Measurements from ENCODE around the gene TAF4B.
"Not testable (repeated sequence)": the region's sequence is repeated elsewhere in the genome, so short reads cannot be mapped to it uniquely, and the experiment has no call there.

The TAF4B gene

DNA sequence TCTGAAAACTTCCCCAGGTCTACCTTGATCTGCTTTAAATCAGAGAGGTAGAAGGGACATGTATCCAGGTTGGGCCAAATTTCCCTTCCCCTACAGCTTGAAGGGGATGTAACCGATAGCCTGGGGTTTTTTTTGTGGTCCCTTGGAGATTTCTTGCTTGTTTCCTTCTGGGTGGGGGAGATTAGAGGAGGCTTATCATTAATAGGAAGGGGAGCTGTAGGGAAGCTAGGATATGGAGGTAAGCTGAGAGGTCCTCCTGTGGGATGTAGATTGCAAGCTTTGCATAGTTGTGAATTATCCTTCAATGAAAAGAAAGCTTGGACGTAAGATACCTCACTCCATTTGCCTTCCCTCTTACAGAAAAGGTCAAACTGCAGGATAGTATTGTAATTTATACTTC, 11.1 kb downstream of the TAF4B start:
- DNase-seq, result not testable (repeated sequence)

DNA sequence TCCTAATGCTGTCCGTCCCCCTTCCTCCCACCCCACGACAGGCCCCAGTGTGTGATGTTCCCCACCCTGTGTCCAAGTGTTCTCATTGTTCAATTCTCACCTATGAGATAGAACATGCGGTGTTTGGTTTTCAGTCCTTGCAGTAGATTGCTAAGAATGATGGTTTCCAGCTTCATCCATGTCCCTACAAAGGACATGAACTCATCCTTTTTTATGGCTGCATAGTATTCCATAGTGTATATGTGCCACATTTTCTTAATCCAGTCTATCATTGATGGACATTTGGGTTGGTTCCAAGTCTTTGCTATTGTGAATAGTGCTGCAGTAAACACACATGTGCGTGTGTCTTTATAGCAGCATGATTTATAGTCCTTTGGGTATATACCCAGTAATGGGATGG, 12.5 kb downstream of the TAF4B start:
- not testable (repeated sequence) for DNase-seq

DNA sequence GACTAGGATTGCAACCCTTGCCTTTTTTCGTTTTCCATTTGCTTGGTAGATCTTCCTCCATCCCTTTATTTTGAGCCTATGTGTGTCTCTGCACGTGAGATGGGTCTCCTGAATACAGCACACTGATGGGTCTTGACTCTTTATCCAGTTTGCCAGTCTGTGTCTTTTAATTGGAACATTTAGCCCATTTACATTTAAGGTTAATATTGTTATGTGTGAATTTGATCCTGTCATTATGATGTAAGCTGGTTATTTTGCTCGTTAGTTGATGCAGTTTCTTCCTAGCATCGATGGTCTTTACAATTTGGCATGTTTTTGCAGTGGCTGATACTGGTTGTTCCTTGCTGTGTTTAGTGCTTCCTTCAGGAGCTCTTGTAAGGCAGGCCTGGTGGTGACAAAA, 16.1 kb downstream of the TAF4B start:
- not testable (repeated sequence) for DNase-seq

DNA sequence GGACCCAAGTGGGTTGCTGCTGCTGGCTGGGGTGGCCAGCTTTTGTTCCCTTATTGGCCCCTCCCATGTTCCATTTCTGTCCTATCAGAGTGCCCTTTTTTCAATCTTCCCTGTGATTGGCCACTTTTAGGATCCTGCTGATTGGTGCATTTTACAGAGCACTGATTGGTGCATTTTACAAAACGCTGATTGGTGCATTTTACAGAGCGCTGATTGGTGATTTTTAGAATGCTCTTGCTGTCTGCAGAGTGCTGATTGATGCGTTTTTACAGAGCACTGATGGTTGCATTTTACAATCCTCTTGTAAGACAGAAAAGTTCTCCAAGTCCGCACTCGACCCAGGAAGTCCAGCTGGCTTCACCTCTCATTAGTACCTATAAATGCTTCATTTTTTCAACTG, 19.2 kb downstream of the TAF4B start:
- DNase-seq, result not testable (repeated sequence)

GRCh38 chr18:26252411-26252810, 26.2 kb downstream of the TAF4B start:
- no peak for DNase-seq

DNA sequence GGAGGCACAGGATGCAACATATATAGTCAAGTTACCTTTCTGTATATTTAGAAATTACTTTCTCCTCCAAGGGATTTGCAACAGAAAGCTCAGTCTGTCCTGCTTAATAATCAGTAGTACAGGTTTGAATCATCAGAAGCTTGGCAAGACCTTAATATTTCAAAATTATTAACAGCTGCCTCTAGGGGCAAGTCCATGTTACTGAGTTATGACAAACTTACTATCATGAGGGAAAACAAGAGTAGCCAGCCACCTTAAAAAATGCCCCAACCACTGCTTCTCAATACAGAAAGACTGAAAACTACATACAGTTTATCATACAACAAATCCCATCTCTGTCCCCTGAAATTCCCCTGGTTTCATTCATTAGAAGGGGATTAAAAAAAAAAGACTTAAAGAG, 28.6 kb downstream of the TAF4B start:
- not testable (repeated sequence) for DNase-seq

DNA sequence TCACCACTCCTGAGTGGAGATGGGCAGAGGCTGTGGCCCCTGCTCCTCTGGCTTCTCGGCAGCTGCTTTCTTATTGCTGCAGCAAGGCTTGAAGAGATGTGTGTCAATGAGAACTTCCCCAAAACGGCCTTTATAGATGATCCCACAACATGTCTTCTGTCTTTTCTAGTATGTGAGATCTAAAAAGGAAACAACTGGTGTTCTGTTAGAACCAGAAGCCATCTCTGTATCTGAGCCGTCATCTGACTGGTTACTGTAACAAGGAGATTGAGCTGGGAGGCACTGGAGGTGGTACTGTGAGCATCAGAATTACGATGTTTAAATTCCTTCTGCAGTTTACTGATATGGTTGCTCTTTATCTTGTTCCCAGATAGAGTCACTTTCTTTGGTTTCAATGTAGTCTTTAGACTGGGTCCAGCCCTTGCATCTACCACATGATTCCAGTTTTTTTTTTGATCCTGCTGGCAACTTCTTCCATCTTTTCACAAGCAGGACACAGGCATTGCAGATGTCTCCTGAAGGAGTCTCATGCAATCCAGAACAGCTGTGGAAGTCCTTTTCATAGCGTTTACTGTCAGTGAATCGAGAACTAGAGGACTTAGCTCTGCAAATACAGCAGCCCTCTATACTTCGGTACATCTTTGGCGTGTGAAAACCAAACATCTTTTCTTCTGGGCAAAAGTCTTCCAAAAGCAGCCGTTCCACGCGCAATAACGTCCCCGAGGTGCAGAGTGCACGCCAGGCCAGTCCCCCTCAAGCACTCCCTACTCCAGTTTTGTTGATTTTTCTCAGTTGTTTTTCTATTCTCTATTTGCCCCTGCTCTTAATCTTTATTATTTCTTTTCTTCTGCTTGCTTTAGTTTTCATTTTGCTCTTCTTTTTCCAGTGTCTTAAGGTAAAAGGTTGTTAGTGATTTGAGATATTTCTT, 29.7 kb downstream of the TAF4B start:
- peak; percentile 19 to 37 (median 27) for DNase-seq

- DNase-seq, result no peak
Measured at GRCh38 chr18:26258711-26259110, 32.5 kb downstream of the TAF4B start.

DNA sequence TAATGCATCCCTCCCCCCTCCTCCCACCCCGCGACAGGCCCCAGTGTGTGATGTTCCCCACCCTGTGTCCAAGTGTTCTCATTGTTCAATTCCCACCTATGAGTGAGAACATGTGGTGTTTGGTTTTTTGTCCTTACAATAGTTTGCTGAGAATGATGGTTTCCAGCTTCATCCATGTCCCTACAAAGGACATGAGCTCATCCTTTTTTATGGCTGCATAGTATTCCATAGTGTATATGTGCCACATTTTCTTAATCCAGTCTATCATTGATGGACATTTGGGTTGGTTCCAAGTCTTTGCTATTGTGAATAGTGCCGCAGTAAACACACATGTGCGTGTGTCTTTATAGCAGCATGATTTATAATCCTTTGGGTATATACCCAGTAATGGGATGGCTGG, 33.2 kb downstream of the TAF4B start:
- DNase-seq, result not testable (repeated sequence)

GRCh38 chr18:26262156-26262555, 35.9 kb downstream of the TAF4B start:
- no peak for DNase-seq

DNA sequence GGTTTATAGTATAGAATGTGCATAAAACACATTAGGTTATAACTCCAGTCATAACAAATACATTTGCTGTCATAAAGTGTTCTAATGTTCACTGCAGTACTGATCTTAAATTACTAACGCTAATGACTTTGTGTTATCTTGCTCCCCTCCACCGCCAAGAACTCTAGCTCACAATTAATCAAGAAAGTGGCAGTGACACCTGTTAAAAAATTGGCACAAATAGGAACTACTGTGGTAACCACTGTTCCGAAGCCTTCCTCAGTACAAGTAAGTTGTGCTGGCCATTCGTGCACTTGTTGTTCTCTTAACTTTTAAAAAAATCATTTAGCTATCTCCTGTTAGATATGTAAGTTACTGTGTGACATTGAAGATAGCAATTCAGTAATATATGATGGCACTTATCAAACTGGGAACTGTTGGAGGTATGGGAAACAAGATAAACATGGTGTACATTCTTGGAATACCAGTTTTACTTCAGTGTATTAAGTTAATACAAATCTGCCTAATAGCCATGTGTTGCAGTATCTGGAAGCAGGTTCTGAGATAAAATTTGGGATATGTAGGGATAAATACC, 41.2 kb downstream of the TAF4B start:
- DNase-seq, result no peak

- DNase-seq, result no peak
Measured at GRCh38 chr18:26268454-26268853, 42.2 kb downstream of the TAF4B start.

DNA sequence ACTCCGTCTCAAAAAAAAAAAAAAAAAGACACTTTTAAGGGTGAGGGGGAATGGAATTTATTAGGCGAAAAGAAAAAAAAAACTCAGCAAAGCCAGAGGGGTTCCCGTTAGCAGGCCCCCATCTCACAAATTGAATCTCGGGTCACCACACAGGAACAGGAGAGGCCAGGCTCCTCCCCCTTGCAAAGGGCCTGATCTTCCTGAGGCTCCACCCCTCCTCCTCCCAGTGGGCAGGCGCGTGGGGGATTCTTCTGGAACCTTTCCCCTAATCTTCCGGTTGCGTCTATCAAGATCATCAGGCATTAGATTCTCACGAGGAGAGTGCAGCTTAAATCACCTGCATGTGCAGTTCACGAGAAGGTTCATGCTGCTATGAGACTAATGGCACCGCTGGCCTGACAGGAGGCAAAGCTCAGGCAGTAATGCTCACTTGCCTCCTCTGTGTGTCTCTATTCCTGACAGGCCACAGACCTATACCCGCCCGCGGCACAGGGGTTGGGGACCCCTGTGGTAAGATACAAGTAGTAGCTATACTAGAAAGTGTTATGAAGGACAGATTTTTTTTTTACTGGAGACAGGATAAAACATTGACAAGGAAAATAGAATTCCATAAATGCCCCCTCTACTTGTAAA, 45.8 kb downstream of the TAF4B start:
- DNase-seq, result no peak

GRCh38 chr18:26277374-26277773, 51.1 kb downstream of the TAF4B start:
- no peak for DNase-seq

- no peak for DNase-seq
Measured at GRCh38 chr18:26279428-26279827, 53.2 kb downstream of the TAF4B start.

- DNase-seq, result no peak
Measured at GRCh38 chr18:26286008-26286407, 59.8 kb downstream of the TAF4B start.

DNA sequence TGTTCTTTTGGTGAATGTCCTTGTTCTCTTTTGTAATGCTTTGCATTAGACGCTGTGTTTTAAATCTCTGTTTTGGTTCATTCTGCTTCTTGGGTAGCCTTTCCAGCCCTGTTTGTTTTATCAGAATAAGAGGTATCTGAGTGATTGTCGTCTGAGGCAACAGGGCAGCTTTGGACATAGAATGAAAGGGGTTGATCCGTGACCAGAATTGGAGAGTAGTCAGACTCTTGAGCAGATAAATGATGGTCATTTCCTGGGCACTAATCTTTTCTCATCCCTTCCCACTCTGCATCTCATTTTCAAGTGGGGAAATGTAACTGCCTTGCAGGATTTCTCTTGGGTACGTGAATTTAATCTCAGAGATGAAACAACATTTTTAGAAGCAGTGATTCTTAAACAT, 61.4 kb downstream of the TAF4B start:
- DNase-seq, result no peak

DNA sequence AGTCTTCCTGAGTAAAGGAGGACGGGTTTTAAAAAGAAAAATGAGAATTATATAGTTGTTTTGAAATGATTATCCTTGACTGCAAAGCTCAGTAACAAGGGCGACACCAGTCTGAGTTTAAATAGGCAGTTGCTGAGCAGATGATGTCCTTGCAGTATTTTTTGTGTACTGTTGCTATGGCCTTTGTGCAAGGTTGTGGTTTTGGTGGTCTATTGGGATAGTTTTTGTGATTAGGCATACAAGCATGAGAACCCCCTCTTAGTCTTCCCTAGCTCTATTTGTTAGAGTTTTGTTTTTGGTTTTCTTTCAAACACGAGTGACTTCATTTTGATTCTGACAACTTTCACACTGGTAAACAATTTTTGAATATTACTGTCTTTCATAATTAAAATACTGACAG, 64.1 kb downstream of the TAF4B start:
- DNase-seq, result no peak

- DNase-seq, result no peak
Measured at GRCh38 chr18:26293982-26294381, 67.7 kb downstream of the TAF4B start.

DNA sequence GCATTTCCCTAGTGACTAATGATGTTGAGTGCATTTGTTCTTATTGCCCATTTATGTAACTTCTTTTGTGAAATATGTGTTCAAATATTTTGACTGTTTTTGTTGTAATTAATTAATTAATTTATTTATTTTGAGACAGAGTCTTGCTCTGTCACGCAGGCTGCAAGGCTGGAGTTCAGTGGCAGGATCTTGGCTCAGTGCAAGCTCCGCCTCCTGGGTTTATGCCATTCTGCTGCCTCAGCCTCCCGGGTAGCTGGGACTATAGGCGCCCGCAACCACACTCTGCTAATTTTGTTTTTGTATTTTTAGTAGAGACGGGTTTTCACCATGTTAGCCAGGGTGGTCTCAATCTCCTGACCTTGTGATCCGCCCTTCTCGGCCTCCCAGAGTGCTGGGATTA, 71.9 kb downstream of the TAF4B start:
- no peak for DNase-seq

- peak in 1 of 4 experiments; percentile 1 for DNase-seq
Measured at GRCh38 chr18:26301681-26302080, 75.4 kb downstream of the TAF4B start.

DNA sequence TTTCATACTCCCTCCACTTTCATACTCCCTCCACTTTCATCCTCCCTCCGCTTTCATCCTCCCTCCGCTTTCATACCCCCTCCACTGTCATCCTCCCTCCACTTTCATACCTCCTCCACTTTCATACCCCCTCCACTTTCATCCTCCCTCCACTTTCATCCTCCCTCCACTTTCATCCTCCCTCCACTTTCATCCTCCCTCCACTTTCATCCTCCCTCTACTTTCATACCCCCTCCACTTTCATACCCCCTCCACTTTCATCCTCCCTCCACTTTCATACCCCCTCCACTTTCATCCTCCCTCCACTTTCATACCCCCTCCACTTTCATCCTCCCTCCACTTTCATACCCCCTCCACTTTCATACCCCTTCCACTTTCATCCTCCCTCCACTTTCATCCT, 77.0 kb downstream of the TAF4B start:
- not testable (repeated sequence) for DNase-seq

DNA sequence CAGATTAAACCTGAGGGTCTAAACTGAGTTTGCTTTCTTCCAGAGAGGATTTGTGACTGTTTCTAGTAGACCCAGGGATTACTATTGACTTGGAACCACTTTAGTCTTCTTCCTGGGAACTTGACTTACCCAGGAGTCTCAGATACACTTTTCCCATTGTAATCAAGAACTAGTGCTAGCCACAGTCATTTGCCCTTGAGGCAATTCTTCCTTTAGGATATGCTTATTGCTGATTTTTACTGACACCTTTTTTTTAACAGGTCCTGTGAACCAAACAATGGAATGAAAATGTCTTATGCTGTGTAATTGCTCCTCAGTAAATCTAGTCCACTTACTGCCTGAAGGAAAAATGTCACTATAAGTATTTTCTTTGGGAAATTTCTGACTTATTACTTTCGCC, 78.3 kb downstream of the TAF4B start:
- DNase-seq, result no peak

Measured in suppressor macrophage (primary cell).